Osteoblast (primary cell): ENCODE measurements around the gene USP10. TPM values are rescaled to one million over a fixed set of nuclear protein-coding genes. Genes with fewer than 3 reads are reported as not detected.
A peak's percentile ranks its signal among the peaks of the same experiment; 100 is the strongest.

ENCODE experiments used
- DNase-seq: peaks from one replicate; pipeline ENCODE4 v3.0.0; 2011; ENCODE audit warnings: low spot score, mixed read lengths; ENCODE audit not compliant: insufficient read length; ENCODE audit errors: missing footprints
- H2AFZ ChIP-seq: 2 replicates; pipeline ENCODE4 v1.6.0; 2011; ENCODE audit warnings: mild to moderate bottlenecking, low read length
- H3K27ac ChIP-seq: 2 replicates; pipeline ENCODE4 v1.5.1; 2011; ENCODE audit warnings: mild to moderate bottlenecking, low read depth, low read length, moderate library complexity
- H3K27me3 ChIP-seq: 2 replicates; pipeline ENCODE4 v1.6.0; 2012; ENCODE audit warnings: mild to moderate bottlenecking, control low read depth, inconsistent platforms, low read length, moderate library complexity; ENCODE audit not compliant: insufficient read depth
- H3K36me3 ChIP-seq: 2 replicates; pipeline ENCODE4 v1.5.1; 2011; ENCODE audit warnings: mild to moderate bottlenecking, low read length, control low read depth, moderate library complexity; ENCODE audit not compliant: insufficient read depth
- H3K4me1 ChIP-seq: 2 replicates; pipeline ENCODE4 v1.5.1; 2011; ENCODE audit warnings: mild to moderate bottlenecking, low read length, control low read depth, moderate library complexity; ENCODE audit not compliant: insufficient read depth
- H3K4me2 ChIP-seq: 2 replicates; pipeline ENCODE4 v1.6.0; 2011; ENCODE audit warnings: mild to moderate bottlenecking, low read length; ENCODE audit not compliant: insufficient read depth
- H3K4me3 ChIP-seq: fragments of 200-600 bp; sonication (generic); 3 replicates; pipeline ENCODE4 v1.5.1; 2012; ENCODE audit warnings: mild to moderate bottlenecking, low read length, inconsistent platforms; ENCODE audit not compliant: insufficient read depth
- H3K79me2 ChIP-seq: 2 replicates; pipeline ENCODE4 v1.6.0; 2012; ENCODE audit warnings: mild to moderate bottlenecking, low read length, control low read depth, inconsistent platforms; ENCODE audit not compliant: insufficient read depth
- H3K9me3 ChIP-seq: 2 replicates; pipeline ENCODE4 v1.5.1; 2011; ENCODE audit warnings: low read depth, low read length, control low read depth
- H4K20me1 ChIP-seq: 2 replicates; pipeline ENCODE4 v1.6.0; 2012; ENCODE audit warnings: mild to moderate bottlenecking, low read length, control low read depth; ENCODE audit not compliant: insufficient read depth
- CTCF ChIP-seq: IDR thresholded peaks from 2 replicates; pipeline ENCODE4 v1.5.1; 2011; ENCODE audit warnings: mild to moderate bottlenecking, low read depth, low read length, moderate library complexity; ENCODE audit errors: extremely low read depth
- total RNA-seq: library from RNA; depleted of rRNA; stranded (reverse); fragments of >200 nt; gene quantifications from 2 replicates; pipeline ENCODE4 v1.2.3, GENCODE V29; 2012

Gene USP10
- total RNA-seq, 1 donor, result 43.1 TPM

- H3K4me3 ChIP-seq, result no peak overlapping the region
- no peaks in the 10 kb centered on the region for H4K20me1 ChIP-seq
- H2AFZ ChIP-seq, result no peak overlapping the region
- no peaks in the 10 kb centered on the region for H3K79me2 ChIP-seq
- H3K36me3 ChIP-seq, result no peaks in the 10 kb centered on the region
- H3K4me2 ChIP-seq, result no peak overlapping the region
- no peak for TF ChIP-seq CTCF
- no peaks in the 10 kb centered on the region for H3K27me3 ChIP-seq
- no peaks in the 10 kb centered on the region for H3K9me3 ChIP-seq
- no peak for DNase-seq
- H3K27ac ChIP-seq, result no peak overlapping the region
- H3K4me1 ChIP-seq, result peaks cover 9% of the 10 kb centered on the region
These were observed 86.9 kb downstream of the USP10 start for GRCh38 chr16:84786605-84787262.

- Histone ChIP-seq H3K79me2 (no peaks in the 10 kb centered on the region), H3K27me3 (no peaks in the 10 kb centered on the region), H3K27ac (no peak overlapping the region), H3K36me3 (no peaks in the 10 kb centered on the region), H3K4me1 (peaks cover 12% of the 10 kb centered on the region), H4K20me1 (no peaks in the 10 kb centered on the region), H3K4me2 (no peak overlapping the region), H3K9me3 (no peaks in the 10 kb centered on the region), H2AFZ (no peak overlapping the region), H3K4me3 (no peak overlapping the region)
- TF ChIP-seq CTCF, result no peak
- no peak for DNase-seq
These were observed 87.4 kb downstream of the USP10 start for GRCh38 chr16:84787263-84787622.

GRCh38 chr16:84788920-84789391, 89.2 kb downstream of the USP10 start:
- Histone ChIP-seq H3K4me1 (peaks cover 12% of the 10 kb centered on the region), H3K4me3 (no peak overlapping the region), H2AFZ (no peak overlapping the region), H3K79me2 (no peaks in the 10 kb centered on the region), H3K27ac (peak overlapping the region; percentile 41), H4K20me1 (no peaks in the 10 kb centered on the region), H3K9me3 (no peaks in the 10 kb centered on the region), H3K27me3 (no peaks in the 10 kb centered on the region), H3K4me2 (no peak overlapping the region), H3K36me3 (no peaks in the 10 kb centered on the region)
- TF ChIP-seq CTCF, result no peak
- DNase-seq, result no peak

- peak overlapping the region; percentile 9 for H3K27ac ChIP-seq
These were observed 89.6 kb downstream of the USP10 start for GRCh38 chr16:84789431-84789830.

More at GRCh38 chr16:84789431-84789830, 89.6 kb downstream of the USP10 start:
- Histone ChIP-seq H3K9me3 (no peaks in the 10 kb centered on the region), H3K4me3 (no peak overlapping the region), H3K36me3 (no peaks in the 10 kb centered on the region), H3K4me1 (peaks cover 12% of the 10 kb centered on the region), H3K79me2 (no peaks in the 10 kb centered on the region), H2AFZ (no peak overlapping the region), H3K27me3 (no peaks in the 10 kb centered on the region), H3K4me2 (no peak overlapping the region), H4K20me1 (no peaks in the 10 kb centered on the region)
- TF ChIP-seq CTCF, result no peak
- no peak for DNase-seq
